Stimulated activated CD8-positive, alpha-beta memory T cell treated with anti-CD3 and anti-CD28 coated beads, Interleukin-7, amount 100 ng/mL, for 48 hours (primary cell): ENCODE results near the gene REEP5.
"Not testable (repeated sequence)": the region's sequence is repeated elsewhere in the genome, so short reads cannot be mapped to it uniquely, and the experiment has no call there.

Source experiments
- DNase-seq, 2 donors: peaks; one replicate each; pipeline ENCODE4 v3.0.0-alpha.2; 2020; ENCODE audit warnings: low read depth in 1 of 2; ENCODE audit errors: extremely low read depth in 1 of 2

Gene REEP5

DNA sequence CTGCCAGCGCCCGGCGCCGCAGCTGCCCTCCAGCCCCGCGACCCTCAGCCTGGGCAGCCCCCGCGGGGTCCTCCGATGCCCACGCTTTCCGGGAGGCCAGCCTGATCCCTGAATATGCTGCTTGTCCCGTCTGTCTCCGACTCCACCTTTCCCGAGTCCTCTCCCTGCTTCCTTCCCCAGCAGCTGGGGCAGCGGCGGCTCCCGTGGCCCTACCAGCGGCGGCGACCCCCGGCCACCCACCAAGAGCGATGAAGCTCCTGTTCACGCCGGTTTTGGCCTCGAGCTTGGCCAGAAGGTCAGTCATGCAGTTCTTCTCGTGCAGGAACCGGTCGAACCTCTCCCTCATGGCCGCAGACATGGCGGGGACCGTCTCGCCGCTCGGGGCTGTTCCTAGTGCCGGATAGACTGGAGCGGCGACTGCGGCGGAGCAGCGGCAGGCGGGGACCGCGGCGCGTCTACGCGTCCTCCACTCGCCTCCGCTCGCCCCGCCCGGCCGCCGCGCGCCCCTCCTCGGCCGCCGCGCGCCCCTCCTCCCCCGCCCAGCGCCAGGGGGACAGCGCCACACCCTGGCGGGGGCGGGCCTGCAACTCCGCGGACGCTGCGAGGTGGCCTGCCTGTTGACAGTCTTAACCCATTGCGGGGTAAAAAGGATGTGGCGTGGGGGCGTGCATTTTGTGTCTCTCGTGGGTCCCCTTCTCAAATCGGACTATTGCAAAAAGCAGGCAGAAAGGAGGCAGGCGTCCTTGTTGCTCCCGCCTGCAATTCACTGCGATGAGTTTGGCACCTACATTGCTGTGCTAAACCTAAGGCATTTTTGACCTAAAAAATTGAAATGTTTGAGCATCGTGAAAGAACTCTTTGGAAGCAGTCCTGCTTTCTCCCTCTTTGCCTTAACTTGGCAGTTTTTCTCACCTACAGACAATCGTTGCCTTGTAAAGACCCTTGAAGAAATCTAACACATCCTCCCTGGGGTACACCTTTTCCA, at the start of gene REEP5:
REEP5 (minus strand) TSS at position 395 of the 985 bp plus-strand sequence; CDS start at position 358, 37 bp downstream.
- peak; percentile 69 to 76 for DNase-seq

DNA sequence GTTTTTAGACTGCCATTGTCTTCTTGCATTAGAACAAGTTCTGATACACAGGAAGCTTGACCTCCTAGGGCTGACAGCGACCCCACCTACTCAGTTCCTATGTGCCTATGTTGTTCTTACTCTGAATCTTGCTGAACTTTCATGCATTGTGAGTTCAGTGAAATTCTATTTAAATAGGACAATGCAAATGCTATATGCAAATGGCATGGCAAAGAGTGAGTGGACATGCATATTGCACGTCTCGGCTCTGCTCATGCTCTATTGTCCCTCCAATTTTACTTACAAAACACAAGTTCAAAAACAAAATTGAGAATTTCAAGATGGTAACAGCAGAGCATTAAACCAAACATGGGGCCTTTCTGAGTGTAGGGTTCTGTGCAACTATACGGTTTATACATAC, 49.2 kb upstream of the REEP5 start:
- DNase-seq: no peak

DNA sequence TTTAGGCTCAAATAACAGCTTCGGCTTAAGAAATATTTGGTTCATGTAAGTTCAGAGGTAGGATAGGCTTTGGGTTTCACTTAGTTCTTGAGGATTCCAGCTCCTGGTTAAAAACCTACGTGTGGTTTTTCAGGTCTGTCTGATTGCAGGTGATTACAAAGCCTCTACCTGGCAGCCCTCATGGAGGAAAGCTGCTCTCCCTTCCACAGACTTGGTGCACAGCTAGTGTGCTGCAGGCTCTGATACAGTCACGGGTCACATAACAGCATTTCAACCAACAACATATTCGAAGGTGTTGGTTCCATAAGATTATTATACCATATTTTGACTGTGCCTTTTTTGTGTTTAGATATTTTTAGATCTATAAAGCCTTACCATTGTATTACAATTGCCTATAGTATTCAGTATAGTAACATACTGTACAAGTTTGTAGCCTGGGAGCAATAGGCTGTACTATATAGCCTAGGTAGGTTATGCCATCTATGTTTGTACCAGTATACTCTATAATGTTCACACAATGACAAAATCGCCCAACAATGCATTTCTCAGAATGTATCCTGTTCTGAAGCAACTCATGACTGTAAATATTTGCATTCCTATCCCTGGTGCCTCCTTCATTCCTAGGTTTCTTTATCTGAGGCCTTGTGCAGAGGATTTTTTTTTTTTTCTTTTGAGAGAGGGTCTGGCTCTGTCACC, 46.5 kb upstream of the REEP5 start:
- no peak for DNase-seq

DNA sequence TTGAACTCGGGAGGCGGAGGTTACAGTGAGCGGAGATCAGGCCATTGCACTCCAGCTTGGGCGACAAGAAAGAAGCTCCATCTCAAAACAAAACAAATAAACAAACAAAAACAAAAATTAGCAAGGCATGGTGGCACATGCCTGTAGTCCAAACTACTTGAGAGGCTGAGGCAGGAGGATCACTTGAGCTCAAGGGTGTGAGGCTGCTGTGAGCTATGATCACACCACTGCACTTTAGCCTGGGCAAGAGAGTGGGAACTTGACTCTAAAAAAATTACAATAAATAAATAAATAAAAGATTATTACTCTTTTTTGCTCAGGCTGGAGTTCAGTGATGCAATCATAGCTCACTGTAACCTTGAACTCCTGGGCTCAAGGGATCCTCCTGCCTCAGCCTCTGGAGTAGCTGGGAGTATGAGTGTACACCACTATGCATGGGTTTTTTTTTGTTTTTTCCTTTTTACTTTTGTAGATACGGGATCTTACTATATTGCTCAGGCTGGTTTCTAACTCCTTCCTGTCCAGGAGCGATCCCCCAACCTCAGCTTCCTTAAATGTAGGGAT, 45.6 kb upstream of the REEP5 start:
- no peak for DNase-seq

DNA sequence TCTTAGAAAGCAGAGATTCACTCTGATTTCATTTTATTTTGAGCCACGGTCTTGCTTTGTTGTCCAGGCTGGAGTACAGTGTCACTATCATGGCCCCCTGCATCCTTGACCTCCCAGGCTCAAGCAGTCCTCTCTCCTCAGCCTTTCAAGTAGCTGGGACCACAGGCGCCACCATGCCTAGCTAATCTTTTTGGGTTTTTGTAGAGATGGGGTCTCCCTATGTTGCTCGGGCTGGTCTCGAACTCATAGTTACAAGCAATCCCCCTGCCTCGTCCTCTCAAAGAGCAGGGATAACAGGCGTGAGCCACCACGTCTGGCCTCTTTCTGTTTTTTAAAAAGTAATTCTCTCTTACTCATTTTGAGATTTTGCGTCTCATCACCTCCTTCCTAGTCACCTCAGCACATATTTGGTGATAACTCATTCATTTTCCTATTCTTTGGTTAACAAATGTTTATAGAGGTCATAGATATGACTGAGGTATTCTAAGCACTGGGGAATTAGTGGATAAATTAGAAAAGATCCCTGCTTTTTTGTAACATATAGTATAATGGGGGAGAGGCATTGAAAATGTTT, 43.8 kb upstream of the REEP5 start:
- DNase-seq: no peak

DNA sequence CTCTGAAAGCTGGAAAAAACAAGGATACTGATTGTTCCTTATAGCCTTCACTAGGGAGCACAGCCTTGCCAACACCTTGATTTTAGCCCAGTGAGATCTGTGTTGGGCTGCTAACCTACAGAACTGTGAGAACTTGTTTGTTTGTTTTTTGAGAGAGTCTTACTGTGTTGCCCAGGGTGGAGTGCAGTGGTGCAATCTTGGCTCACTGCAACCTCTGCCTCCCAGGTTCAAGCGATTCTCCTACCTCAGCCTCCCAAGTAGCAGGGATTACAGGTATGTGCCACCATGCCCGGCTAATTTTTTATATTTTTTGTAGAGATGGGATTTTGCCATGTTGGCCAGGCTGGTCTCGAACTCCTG, 41.3 kb upstream of the REEP5 start:
- not testable (repeated sequence) for DNase-seq

DNA sequence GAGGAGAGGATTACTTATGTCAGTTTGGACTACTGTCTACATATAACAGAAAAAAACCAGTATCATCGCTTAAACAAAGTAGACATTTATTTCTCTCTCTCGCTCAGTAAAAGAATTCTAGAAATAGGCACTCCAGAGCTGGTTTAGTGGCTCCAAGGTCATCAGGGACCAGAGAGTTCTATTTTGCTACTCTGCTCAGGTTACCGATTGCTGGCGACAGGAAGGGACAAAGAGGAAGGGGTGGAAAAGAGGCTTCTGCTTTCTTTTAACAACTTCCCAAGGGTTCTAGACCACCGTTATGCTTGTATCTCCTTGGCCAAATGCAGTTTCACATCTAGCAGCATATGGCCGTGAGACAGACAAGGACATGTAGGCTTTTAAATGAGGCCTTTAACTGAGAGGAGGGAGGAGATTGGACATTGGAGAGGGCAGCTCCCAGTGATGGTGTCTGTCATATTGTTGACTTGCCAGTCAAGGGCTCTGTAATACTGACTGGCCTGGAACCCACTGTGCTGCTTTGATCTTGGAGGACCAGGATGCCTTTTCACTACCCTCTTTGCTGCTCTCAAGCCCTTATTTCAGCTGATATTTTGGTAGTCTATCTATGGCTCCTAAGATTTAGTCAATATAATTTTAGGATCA, 39.0 kb upstream of the REEP5 start:
- DNase-seq: no peak

DNA sequence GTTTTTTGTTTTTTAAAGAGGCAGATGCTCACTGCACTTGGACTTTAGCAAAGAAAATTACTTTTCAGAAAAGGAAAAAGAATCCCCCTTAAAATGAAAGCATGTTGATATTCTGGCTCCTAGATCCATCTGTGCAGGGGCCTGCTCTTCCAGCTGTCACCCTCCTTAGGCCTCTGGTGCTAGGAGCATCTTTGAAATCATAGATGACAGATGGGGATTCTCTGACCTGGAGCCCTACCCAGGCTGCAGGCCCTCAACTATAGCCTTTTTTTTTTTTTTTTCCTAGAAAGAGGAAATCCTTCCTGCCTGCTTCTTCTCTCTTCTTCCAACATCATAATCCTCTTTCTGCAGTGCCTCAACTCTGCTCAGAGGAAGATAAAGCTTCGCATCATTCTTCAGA, 38.3 kb upstream of the REEP5 start:
- no peak for DNase-seq

DNA sequence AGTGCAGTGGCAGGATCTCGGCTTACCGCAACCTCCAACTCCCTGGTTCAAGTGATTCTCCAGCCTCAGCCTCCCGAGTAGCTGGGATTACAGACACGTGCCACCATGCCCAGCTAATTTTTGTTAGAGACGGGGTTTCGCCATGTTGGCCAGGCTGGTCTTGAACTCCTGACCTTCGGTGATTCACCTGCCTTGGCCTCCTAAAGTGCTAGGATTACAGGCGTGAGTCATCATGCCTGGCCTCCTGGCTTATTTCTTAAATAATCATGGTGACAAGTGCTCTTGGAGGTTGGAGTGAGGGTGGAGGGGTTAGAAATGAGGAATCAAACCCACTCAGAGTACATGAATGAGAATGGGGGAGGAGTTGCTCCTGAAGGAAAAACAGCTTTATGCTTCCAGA, 37.8 kb upstream of the REEP5 start:
- DNase-seq: not testable (repeated sequence)

DNA sequence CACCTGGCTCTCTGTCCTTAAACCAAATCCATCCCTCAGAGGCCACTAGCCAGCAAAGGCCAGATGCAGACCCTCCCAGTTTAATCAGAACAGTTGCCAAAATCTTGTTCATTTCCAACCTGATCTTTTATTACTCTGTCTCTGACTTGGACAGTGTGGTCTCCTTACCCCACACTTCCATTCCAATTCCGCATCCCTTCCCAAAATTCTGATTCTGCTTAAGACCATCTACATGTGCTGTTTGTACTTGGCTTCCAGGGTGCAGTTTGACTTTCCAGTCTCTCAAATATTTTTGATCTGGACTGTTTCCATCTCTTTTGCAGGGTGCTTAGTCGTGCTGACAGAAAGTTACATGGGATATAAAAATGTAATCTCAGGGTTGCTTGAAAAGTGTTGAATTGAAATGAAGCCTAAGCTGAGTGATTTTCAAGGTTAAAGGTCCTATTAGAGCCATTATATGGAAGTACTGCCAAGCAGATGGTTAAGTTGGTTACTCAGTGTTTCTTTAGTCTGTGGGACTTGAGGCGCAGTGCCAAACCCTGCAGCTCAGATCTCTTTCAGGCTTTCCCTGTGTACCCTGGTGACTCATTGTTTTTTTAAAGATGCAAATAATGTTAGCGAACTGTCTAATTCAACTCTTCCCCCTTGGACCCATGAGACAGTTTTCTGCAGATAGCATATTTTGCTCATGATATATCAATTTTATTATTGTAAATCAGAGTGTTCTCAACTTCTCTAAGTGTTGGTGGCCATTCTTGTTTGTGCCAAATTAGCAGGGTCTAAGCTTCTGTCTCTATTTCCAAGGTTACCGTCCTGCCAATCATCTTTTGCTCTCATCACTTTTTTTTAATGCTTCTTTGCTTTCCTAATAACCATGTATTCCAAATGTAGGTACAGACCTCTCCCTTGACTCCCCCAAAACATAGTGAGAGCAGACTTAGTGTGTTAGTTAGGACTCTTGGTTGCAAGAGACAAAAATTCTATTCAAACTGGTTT, 36.4 kb upstream of the REEP5 start:
- DNase-seq: no peak

DNA sequence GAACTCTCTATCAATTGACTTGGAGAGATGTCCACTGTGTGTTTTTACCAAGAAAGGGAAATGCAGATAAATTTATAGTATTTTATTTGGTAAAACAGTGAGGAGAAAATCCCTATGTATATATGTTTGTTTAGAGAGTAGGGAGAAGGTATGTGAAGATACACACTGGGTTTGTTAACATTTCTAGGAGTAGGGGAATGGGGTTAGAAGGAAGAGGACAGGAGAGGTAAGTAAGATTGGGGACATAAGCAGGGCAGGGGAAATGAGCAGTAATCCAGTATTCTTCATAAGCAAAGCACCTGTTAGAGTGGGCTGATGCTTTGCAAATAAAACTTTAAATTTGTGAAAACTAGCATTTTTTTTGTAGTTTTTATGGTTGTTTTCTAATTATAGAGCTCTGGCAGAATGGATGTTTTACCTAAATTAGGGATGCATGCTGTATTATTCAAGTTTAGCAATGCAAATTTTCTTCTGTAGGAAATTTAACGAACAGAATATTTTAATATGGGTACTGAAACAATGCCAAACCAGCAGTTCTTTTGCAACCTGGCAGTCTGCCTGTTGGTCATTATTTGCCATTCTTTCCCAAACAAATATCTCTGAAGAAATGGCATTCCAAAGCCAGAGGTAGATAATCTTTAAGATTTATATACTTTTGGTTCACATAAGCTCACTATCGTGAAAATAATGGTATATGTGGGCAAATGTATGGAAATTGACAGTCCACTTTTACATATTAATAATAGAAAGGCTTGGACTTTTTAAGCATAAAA, 35.2 kb upstream of the REEP5 start:
- no peak for DNase-seq

DNA sequence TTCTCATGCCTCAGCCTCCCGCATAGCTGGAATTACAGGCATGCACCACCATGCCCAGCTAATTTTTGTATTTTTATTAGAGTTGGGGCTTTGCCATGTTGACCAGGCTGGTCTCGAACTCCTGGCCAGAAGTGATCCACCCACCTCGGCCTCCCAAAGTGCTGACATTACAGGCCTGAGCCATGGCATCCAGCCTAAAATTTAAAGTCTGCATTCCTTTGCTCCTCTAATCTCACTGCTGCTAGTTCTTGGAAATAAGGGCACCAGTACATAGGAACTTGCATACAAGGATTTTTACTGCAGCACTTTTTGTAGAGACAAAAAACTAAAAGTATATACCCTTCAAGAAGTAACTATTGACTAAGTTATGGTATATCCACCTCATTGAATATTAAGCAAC, 34.6 kb upstream of the REEP5 start:
- no peak for DNase-seq

DNA sequence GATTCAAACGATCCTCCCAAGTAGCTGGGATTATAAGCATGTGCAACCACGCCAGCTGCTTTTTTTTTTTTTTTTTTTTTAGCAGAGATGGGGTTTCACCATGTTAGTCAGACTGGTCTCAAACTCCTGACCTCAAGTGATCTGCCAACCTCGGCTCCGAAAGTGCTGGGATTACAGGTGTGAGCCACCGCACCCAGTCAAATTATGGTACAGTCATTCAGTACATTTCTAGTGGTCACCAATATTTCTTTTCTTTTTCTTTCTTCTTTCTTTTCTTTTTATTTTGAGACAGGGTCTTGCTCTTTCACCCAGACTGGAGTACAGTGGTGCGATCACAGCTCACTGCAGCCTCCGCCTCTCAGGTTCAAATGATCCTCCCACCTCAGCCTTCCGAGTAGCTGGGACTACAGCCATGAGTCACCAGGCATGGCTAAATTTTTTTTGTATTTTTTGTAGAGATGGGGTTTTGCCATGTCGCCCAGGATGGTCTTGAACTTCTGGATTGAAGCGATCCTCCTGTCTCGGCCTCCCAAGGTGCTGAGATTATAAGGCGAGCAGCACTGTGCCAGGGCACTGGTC, 29.2 kb upstream of the REEP5 start:
- peak in 1 of 2 donors; percentile 50 for DNase-seq

DNA sequence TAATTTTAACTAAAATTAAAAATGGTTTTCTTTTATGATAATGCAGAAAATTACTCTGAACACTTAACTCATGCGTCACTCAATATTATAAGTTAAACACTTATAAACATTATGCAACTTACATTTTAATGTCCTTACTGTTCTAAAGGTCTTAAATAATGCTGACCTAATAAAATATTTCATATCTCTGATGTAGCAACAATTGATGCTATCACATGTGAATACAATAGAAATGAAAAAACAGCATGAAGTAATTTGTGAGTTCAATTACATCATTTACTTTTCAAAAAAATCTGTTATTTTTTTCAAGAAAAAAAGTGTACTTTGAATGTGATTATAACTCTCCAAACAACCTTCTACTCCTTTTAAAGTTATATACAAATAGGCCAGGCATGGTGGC, 26.4 kb upstream of the REEP5 start:
- DNase-seq: no peak

DNA sequence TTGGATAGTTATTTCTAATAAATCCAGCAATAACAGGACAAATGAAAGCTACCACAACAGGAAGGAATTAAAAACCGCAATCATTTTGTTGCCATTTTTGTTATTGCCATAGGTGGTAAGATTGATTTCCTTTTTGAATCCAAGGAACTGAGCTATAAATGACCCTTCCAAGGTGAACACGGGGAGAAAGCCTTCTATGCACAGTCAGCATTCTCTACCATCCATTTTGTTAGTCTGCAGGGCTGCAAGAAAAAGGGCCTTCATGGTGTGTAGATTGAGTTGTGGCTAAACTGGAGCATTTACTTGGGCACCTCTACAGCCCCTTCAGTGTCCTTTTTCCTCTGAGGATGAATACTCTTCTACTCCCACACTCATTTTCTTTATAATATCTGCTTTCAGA, 18.6 kb upstream of the REEP5 start:
- DNase-seq: no peak

DNA sequence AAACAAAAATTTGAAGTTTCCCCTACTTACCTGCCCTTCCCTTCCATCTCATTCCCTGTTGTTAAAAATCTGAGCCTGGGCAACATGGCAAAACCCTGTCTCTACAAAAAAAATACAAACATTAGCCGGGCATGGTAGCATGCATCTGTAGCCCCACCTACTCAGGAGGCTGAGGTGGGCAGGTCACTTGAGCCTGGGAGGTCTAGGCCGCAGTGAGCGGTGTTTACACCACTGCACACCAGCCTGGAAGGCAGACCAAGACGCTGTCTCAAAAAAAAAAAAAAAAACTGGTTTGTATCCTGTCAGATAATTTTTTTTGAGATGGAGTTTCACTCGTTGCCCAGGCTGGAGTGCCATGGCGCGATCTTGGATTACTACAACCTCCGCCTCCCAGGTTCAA, 16.3 kb upstream of the REEP5 start:
- DNase-seq: no peak

DNA sequence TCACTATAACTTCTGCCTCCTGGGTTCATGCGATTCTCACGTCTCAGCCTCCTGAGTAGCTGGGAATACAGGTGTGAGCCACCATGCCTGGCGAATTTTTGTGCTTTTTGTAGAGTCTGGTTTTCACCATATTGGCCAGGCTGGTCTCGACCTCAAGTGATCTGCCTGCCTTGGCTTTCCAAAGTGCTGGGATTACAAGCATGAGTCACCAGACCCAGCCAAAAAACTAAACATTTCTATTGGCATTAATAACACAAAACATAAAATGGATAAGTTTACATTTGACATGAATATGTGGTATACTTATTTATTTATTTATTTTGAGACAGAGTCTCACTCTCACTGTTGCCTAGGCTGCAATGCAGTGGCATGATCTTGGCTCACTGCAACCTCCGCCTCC, 13.6 kb upstream of the REEP5 start:
- no peak for DNase-seq

DNA sequence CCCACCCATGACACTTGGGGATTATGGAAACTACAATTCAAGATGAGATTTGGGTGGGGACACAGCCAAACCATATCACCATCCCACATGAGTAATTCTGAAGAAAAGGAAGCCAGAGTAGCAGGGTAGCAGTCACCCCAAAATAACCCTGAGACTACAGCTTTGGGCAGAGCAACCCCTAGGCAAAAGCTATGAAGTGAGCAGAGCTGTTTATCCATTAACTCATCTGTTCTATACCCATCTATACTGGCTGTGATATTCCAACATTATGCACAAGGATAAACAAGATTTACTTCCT, 12.3 kb upstream of the REEP5 start:
- DNase-seq: no peak
